K562 (cell line): ENCODE data around the gene SRRT. TPM values are rescaled to one million over a fixed set of nuclear protein-coding genes. Genes with fewer than 3 reads are reported as not detected.
A peak's percentile ranks its signal among the peaks of the same experiment; 100 is the strongest.

Experiments
- DPF2 ChIP-seq: fragments of 450-650 bp; IDR thresholded peaks from 2 replicates; pipeline ENCODE4 v1.6.1; 2016
- FOSL1 ChIP-seq: fragments of 200-800 bp; sonication (Bioruptor generic); conservative IDR thresholded peaks from 2 replicates; pipeline ENCODE4 v1.6.1; 2016; ENCODE audit warnings: missing genetic modification characterization, missing compliant biosample characterization
- GABPA ChIP-seq: fragments of 200-800 bp; sonication (Bioruptor generic); conservative IDR thresholded peaks from 2 replicates; pipeline ENCODE4 v1.6.1; 2016; ENCODE audit warnings: low read depth, missing genetic modification characterization, missing compliant biosample characterization
- GMEB1 ChIP-seq: fragments of 250-450 bp; sonication (Bioruptor Pico); IDR thresholded peaks from 2 replicates; pipeline ENCODE4 v1.4.0; 2020; ENCODE audit warnings: mild to moderate bottlenecking
- ID3 ChIP-seq, 2 experiments: fragments of 250-450 bp in 1 of 2; fragments of 450-650 bp in 1 of 2; sonication (Bioruptor Pico) in 1 of 2; IDR thresholded peaks; 2 replicates each; pipeline versions ENCODE4 v1.6.1 to v1.8.0; 2016 to 2021; ENCODE audit warnings: mild to moderate bottlenecking in 2 of 2, moderate library complexity in 2 of 2, missing compliant biosample characterization in 1 of 2, missing genetic modification characterization in 1 of 2
- MCM7 ChIP-seq, 2 experiments: fragments of 450-650 bp; IDR thresholded peaks; 2 replicates each; pipeline ENCODE4 v1.6.1; 2016 to 2018
- MECOM ChIP-seq: fragments of 250-450 bp; sonication (Bioruptor Pico); IDR thresholded peaks from 2 replicates; pipeline ENCODE4 v1.8.0; 2022; ENCODE audit warnings: inconsistent platforms
- XRCC5 ChIP-seq: fragments of 200-400 bp; formaldehyde crosslinking; IDR thresholded peaks from 2 replicates; pipeline ENCODE4 v1.6.1; 2017; ENCODE audit warnings: low read depth, mild to moderate bottlenecking, low read length
- ZC3H8 ChIP-seq: fragments of 450-650 bp; IDR thresholded peaks from 2 replicates; pipeline ENCODE4 v1.6.1; 2017
- ZKSCAN3 ChIP-seq: fragments of 250-450 bp; sonication (Bioruptor Pico); IDR thresholded peaks from 2 replicates; pipeline ENCODE4 v1.4.0; 2020
- ZNF436 ChIP-seq: fragments of 250-450, 450-650 bp; sonication (Bioruptor Pico); formaldehyde crosslinking; IDR thresholded peaks from 2 replicates; pipeline ENCODE4 v1.7.0; 2020; ENCODE audit warnings: mild to moderate bottlenecking
- ZNF699 ChIP-seq: fragments of 250-450 bp; sonication (Bioruptor Pico); IDR thresholded peaks from 2 replicates; pipeline ENCODE4 v1.8.0; 2021; ENCODE audit warnings: mild to moderate bottlenecking, moderate library complexity; ENCODE audit not compliant: insufficient replicate concordance
- polyA plus RNA-seq, 8 experiments: library from polyadenylated mRNA; depleted of rRNA in 4 of 8; stranded (reverse) in 5 of 8; unstranded in 3 of 8; fragments of >200 nt; fragmentation: Nextera tagmentation in 2 of 8; fragmentation: Illumina TruSeq in 1 of 8; extraction: Ambion mirVana in 2 of 8; extraction: Trizol in 1 of 8; gene quantifications; 2 replicates each; pipeline versions ENCODE4 v1.2.1 to v1.2.3, GENCODE V29; 2011 to 2014; ENCODE audit warnings: inconsistent platforms in 1 of 8, missing spikeins in 1 of 8
- total RNA-seq, 7 experiments: library from RNA; depleted of rRNA in 6 of 7; stranded (reverse); fragments of >200 nt in 6 of 7; fragmentation: Illumina TruSeq in 2 of 7; extraction: Trizol in 2 of 7; gene quantifications; 2 replicates each; pipeline versions ENCODE4 v1.2.1 to v1.2.3, GENCODE V29; 2011 to 2021; ENCODE audit warnings: low replicate concordance in 1 of 7
- TF ChIP-seq, protein P1 (sequence below), 2 experiments: fragments of 450-650 bp; formaldehyde crosslinking in 1 of 2; IDR thresholded peaks; 2 replicates each; pipeline versions ENCODE4 v1.4.0 to v1.6.1; 2014 to 2020; ENCODE audit warnings: mild to moderate bottlenecking in 2 of 2, borderline replicate concordance in 1 of 2, low read depth in 1 of 2
- TF ChIP-seq, protein P2 (sequence below): IDR thresholded peaks from 2 replicates; pipeline ENCODE4 v1.6.1; 2014; ENCODE audit warnings: antibody characterized with exemption
- TF ChIP-seq, protein P3 (sequence below): fragments of 250-450 bp; sonication (Bioruptor Pico); IDR thresholded peaks from 2 replicates; pipeline ENCODE4 v1.5.0; 2021

Gene SRRT
- total and polyA plus RNA-seq, 9 of the 15 experiments (the other 6 are each of a cell fraction or from before 2014, with no cell fraction given): 10.3 to 263 (median 84.4) TPM

DNA sequence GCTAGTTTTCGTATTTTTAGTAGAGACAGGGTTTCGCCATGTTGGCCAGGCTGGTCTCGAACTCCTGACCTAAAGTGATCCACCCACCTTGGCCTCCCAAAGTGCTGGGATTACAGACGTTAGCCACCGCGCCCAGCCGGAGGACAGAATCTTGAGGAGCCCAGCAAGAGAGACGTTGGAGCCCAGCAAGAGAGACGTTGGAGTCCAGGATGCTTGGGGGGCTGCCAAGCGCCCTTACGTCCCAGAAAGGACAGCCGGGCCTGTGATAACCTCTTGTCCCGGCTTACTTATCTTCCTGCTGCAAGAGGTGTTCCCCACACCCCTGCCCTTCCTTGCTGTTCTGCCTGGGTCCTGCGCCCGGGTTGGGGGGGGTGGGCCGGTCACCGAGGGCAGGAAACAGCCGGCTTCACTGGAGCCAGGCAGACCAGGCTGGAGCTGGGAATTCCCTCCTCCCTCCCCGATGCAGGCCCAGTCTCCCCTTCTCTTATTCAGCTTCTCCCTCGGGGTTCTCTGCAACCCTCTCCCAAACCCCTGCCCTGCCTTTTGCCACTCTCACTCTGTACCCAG is 45.7 kb upstream of the SRRT start (continued):
- TF ChIP-seq, protein P1, sequence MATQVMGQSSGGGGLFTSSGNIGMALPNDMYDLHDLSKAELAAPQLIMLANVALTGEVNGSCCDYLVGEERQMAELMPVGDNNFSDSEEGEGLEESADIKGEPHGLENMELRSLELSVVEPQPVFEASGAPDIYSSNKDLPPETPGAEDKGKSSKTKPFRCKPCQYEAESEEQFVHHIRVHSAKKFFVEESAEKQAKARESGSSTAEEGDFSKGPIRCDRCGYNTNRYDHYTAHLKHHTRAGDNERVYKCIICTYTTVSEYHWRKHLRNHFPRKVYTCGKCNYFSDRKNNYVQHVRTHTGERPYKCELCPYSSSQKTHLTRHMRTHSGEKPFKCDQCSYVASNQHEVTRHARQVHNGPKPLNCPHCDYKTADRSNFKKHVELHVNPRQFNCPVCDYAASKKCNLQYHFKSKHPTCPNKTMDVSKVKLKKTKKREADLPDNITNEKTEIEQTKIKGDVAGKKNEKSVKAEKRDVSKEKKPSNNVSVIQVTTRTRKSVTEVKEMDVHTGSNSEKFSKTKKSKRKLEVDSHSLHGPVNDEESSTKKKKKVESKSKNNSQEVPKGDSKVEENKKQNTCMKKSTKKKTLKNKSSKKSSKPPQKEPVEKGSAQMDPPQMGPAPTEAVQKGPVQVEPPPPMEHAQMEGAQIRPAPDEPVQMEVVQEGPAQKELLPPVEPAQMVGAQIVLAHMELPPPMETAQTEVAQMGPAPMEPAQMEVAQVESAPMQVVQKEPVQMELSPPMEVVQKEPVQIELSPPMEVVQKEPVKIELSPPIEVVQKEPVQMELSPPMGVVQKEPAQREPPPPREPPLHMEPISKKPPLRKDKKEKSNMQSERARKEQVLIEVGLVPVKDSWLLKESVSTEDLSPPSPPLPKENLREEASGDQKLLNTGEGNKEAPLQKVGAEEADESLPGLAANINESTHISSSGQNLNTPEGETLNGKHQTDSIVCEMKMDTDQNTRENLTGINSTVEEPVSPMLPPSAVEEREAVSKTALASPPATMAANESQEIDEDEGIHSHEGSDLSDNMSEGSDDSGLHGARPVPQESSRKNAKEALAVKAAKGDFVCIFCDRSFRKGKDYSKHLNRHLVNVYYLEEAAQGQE (IDR thresholded peaks at IDR 0.05; ENCODE audit: borderline replicate concordance): peak; percentile 96
- TF ChIP-seq, protein P1 (CRISPR knock-in tag; IDR thresholded peaks at IDR 0.05; ENCODE audit: low read depth): no peak
- TF ChIP-seq, protein P2, sequence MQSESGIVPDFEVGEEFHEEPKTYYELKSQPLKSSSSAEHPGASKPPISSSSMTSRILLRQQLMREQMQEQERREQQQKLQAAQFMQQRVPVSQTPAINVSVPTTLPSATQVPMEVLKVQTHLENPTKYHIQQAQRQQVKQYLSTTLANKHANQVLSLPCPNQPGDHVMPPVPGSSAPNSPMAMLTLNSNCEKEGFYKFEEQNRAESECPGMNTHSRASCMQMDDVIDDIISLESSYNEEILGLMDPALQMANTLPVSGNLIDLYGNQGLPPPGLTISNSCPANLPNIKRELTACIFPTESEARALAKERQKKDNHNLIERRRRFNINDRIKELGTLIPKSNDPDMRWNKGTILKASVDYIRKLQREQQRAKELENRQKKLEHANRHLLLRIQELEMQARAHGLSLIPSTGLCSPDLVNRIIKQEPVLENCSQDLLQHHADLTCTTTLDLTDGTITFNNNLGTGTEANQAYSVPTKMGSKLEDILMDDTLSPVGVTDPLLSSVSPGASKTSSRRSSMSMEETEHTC: no peak
- TF ChIP-seq FOSL1 (tag) (no peak), ZC3H8 (no peak), DPF2 (peak; percentile 91), GMEB1 (CRISPR knock-in tag) (no peak), ZKSCAN3 (no peak), ID3 (CRISPR knock-in tag; IDR thresholded peaks at IDR 0.05) (no peak), ID3 (tag; IDR thresholded peaks at IDR 0.05) (peak; percentile 51; the same call in 1 of the 2 replicates), MCM7 (IDR thresholded peaks at IDR 0.05) (no peak), XRCC5 (no peak; the same call in 1 of the 2 replicates), GABPA (tag) (no peak), MECOM (CRISPR knock-in tag) (no peak), ZNF436 (CRISPR knock-in tag) (no peak), ZNF699 (CRISPR knock-in tag) (no peak)
- TF ChIP-seq, protein P3, sequence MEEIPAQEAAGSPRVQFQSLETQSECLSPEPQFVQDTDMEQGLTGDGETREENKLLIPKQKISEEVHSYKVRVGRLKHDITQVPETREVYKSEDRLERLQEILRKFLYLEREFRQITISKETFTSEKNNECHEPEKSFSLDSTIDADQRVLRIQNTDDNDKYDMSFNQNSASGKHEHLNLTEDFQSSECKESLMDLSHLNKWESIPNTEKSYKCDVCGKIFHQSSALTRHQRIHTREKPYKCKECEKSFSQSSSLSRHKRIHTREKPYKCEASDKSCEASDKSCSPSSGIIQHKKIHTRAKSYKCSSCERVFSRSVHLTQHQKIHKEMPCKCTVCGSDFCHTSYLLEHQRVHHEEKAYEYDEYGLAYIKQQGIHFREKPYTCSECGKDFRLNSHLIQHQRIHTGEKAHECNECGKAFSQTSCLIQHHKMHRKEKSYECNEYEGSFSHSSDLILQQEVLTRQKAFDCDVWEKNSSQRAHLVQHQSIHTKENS (CRISPR knock-in tag): no peak
